ENCODE results near the gene NCAPD2. TPM values are rescaled to one million over a fixed set of nuclear protein-coding genes. Genes with fewer than 3 reads are reported as not detected.
A peak's percentile ranks its signal among the peaks of the same experiment; 100 is the strongest.

Gene NCAPD2
- total and polyA plus RNA-seq, 2 donors (not counting 3 experiments of a cell fraction or from before 2014, with no cell fraction given): 41.8 to 90.1 TPM

- TF ChIP-seq POLR2A (IDR thresholded peaks at IDR 0.05; ENCODE audit: low read depth, low read length) (peak; percentile 22), JUN (IDR thresholded peaks at IDR 0.05; ENCODE audit: borderline replicate concordance, insufficient read depth, insufficient read length, low read depth) (no peak), EZH2 (IDR thresholded peaks at IDR 0.05; ENCODE audit: borderline replicate concordance, low read depth, low read length, severe bottlenecking) (no peak)
- Histone ChIP-seq H3K27me3 (ENCODE audit: control insufficient read depth in 2 of 2, insufficient read depth in 2 of 2, low read length in 2 of 2) (no peaks in the 10 kb centered on the region), H4K20me1 (replicated peaks; ENCODE audit: control insufficient read depth, extremely low read depth, insufficient read depth, low read length) (no peaks in the 10 kb centered on the region), H3K27ac (ENCODE audit: insufficient read depth, low read depth, low read length) (peak overlapping the region; percentile 73), H3K4me3 (replicated peaks in 1 of 3; ENCODE audit: insufficient read depth in 1 of 3, low read depth in 1 of 3, low read length in 3 of 3) (peak overlapping the region; percentile 15 to 70 (median 68)), H3K9me3 (replicated peaks; ENCODE audit: control insufficient read depth, insufficient read depth, low read length) (no peaks in the 10 kb centered on the region), H3K36me3 (ENCODE audit: control insufficient read depth in 2 of 2, extremely low read depth in 1 of 2, insufficient read depth in 2 of 2, low read length in 2 of 2) (peaks cover 25 to 37% of the 10 kb centered on the region in 2 experiments), H3K9ac (replicated peaks; ENCODE audit: extremely low read depth, insufficient read depth, low read length) (peak overlapping the region; percentile 96), H3K4me2 (ENCODE audit: insufficient read depth, low read length) (peak overlapping the region; percentile 57), H3K79me2 (ENCODE audit: control insufficient read depth, insufficient read depth, low read length) (peaks cover 31% of the 10 kb centered on the region), H2AFZ (ENCODE audit: low read depth, low read length) (no peak overlapping the region), H3K9me1 (replicated peaks; ENCODE audit: control insufficient read depth, extremely low read depth, insufficient read depth, low read length) (no peaks in the 10 kb centered on the region), H3K4me1 (ENCODE audit: control insufficient read depth, extremely low read depth, insufficient read depth, low read length) (peaks cover 34% of the 10 kb centered on the region)
- POLR2A ChIA-PET: interaction anchor here (1.0 to 1.3 kb wide), 4 partner anchors 29 to 197 kb away, joined by 3 to 7 read pairs (median 4); partner anchors contain the start of genes MRPL51 and VAMP1
- intact Hi-C loops (cut with micrococcal nuclease): loop anchor here (1.0 kb wide), 1 partner anchor 110 kb away; no protein-coding TSS in a partner anchor
- FAIRE-seq (no peak), DNase-seq (ENCODE audit: low read depth, low spot score) (no peak)
- dilution Hi-C loops (cut with MboI; ENCODE audit: extremely low pct_ligation_motif_present, low sequenced_read_pairs): no loop called here
- BruUV-seq (replicated peaks): no TSS peak
- CTCF ChIA-PET: interaction anchor here (0.7 to 1.2 kb wide), 10 partner anchors 9 to 210 kb away, joined by 3 to 6 read pairs (median 3); no protein-coding TSS in a partner anchor
Observed at GRCh38 chr12:6532927-6533652, 39.2 kb downstream of the NCAPD2 start.

- Histone ChIP-seq H3K9ac (replicated peaks; ENCODE audit: extremely low read depth, insufficient read depth, low read length) (peak overlapping the region; percentile 96), H3K4me3 (replicated peaks in 1 of 3; ENCODE audit: insufficient read depth in 1 of 3, low read depth in 1 of 3, low read length in 3 of 3) (peak overlapping the region; percentile 15 to 70 (median 68)), H4K20me1 (replicated peaks; ENCODE audit: control insufficient read depth, extremely low read depth, insufficient read depth, low read length) (no peaks in the 10 kb centered on the region), H3K4me1 (ENCODE audit: control insufficient read depth, extremely low read depth, insufficient read depth, low read length) (peaks cover 34% of the 10 kb centered on the region), H3K4me2 (ENCODE audit: insufficient read depth, low read length) (peak overlapping the region; percentile 57), H3K27me3 (ENCODE audit: control insufficient read depth in 2 of 2, insufficient read depth in 2 of 2, low read length in 2 of 2) (no peaks in the 10 kb centered on the region), H2AFZ (ENCODE audit: low read depth, low read length) (peak overlapping the region; percentile 61), H3K9me3 (replicated peaks; ENCODE audit: control insufficient read depth, insufficient read depth, low read length) (no peaks in the 10 kb centered on the region), H3K9me1 (replicated peaks; ENCODE audit: control insufficient read depth, extremely low read depth, insufficient read depth, low read length) (no peaks in the 10 kb centered on the region), H3K36me3 (ENCODE audit: control insufficient read depth in 2 of 2, extremely low read depth in 1 of 2, insufficient read depth in 2 of 2, low read length in 2 of 2) (peaks cover 28 to 40% of the 10 kb centered on the region in 2 experiments), H3K79me2 (ENCODE audit: control insufficient read depth, insufficient read depth, low read length) (peaks cover 31% of the 10 kb centered on the region), H3K27ac (ENCODE audit: insufficient read depth, low read depth, low read length) (peak overlapping the region; percentile 73)
- TF ChIP-seq CTCF (IDR thresholded peaks at IDR 0.05; ENCODE audit: extremely low read depth in 1 of 2, insufficient read depth in 1 of 2, low read depth in 1 of 2, low read length in 2 of 2) (no peak), GATA2 (IDR thresholded peaks at IDR 0.05; ENCODE audit: insufficient read depth, insufficient read length, low read depth, low read length) (no peak), MYC (IDR thresholded peaks at IDR 0.05; ENCODE audit: low read depth, low read length) (no peak), POLR2AphosphoS5 (IDR thresholded peaks at IDR 0.05; ENCODE audit: insufficient read depth, low read depth, low read length) (no peak), JUN (IDR thresholded peaks at IDR 0.05; ENCODE audit: borderline replicate concordance, insufficient read depth, insufficient read length, low read depth) (no peak), FOS (IDR thresholded peaks at IDR 0.05; ENCODE audit: borderline replicate concordance, insufficient read depth, low read length) (no peak), EZH2 (IDR thresholded peaks at IDR 0.05; ENCODE audit: borderline replicate concordance, low read depth, low read length, severe bottlenecking) (no peak), MAX (IDR thresholded peaks at IDR 0.05; ENCODE audit: insufficient read depth, insufficient read length) (no peak), POLR2A (IDR thresholded peaks at IDR 0.05; ENCODE audit: low read depth, low read length) (no peak)
- no peak for FAIRE-seq
- dilution Hi-C loops (cut with MboI; ENCODE audit: extremely low pct_ligation_motif_present, low sequenced_read_pairs): no loop called here
- DNase-seq (ENCODE audit: low read depth, low spot score): peak; percentile 62
- CTCF ChIA-PET: interaction anchor here (0.5 to 1.1 kb wide), 5 partner anchors 19 to 110 kb away, joined by 3 to 5 read pairs (median 3); partner anchors contain the start of gene VAMP1
- POLR2A ChIA-PET: interaction anchor here (0.6 to 2.4 kb wide), 20 partner anchors 10 to 197 kb away, joined by 3 to 25 read pairs (median 4); partner anchors contain the start of genes MRPL51 and VAMP1
- intact Hi-C loops (cut with micrococcal nuclease): no loop called here
- no TSS peak for BruUV-seq (replicated peaks)
Observed at GRCh38 chr12:6533653-6533922, 39.7 kb downstream of the NCAPD2 start.

Data from endothelial cell of umbilical vein (primary cell).